ENCODE results near the gene GABARAPL2. TPM values are rescaled to one million over a fixed set of nuclear protein-coding genes. Genes with fewer than 3 reads are reported as not detected.

The GABARAPL2 gene
- polyA plus RNA-seq, 2 of the 4 experiments (the other 2 are of a cell fraction), result 80.6 to 107 TPM

DNA sequence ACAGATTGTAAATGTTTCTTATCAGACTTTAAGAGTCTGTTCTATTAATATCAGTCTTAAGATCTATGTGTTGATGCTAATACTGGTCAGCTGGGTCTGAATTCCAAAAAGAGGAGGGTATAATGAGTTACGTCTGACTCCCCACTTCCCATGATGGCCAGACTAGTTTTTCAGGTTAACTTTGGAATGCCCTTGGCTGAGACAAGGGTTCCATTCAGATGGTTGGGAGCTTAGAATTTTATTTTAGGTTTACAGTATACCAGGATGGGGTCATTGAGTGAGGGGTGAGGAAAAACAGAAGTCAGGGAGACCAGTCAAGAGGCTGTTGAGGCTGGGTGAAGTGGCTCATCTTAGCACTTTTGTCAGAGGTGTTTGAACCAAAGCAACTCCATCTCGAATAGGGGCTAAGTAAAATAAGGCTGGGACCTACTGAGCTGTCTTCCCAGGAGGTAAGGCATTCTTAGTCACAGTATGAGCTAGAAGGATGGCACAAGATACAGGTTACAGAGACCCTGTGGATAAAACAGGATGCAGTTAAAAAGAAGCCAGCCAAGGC lies 7.3 kb upstream of the GABARAPL2 start:
- Histone ChIP-seq H3K27ac (no peak overlapping the region), H3K4me3 (no peak overlapping the region), H3K4me1 (peaks cover 13% of the 10 kb centered on the region; the same call in 2 of the 3 replicates), H3K9me3 (no peaks in the 10 kb centered on the region), H3K4me2 (no peak overlapping the region)
- ATAC-seq (no peak), DNase-seq (ENCODE audit: low read depth in 1 of 2, low spot score in 1 of 2) (no peak), FAIRE-seq (no peak)
- POLR2A ChIA-PET, result no interaction called here
- TF ChIP-seq NFE2L2 (conservative IDR thresholded peaks at IDR 0.05; ENCODE audit: low read length) (no peak), RFX5 (IDR thresholded peaks at IDR 0.05) (no peak), KDM1A (IDR thresholded peaks at IDR 0.05; ENCODE audit: low read depth) (no peak), SREBF2 (IDR thresholded peaks at IDR 0.05) (no peak), RAD21 (conservative IDR thresholded peaks at IDR 0.05 in 1 of 2, IDR thresholded peaks at IDR 0.05 in 1 of 2) (no peak), GATA3 (IDR thresholded peaks at IDR 0.05; ENCODE audit: borderline replicate concordance) (no peak), CBX2 (IDR thresholded peaks at IDR 0.05; ENCODE audit: borderline replicate concordance, low read depth) (no peak), RARB (CRISPR knock-in tag; IDR thresholded peaks at IDR 0.05) (no peak), CHD4 (IDR thresholded peaks at IDR 0.05; ENCODE audit: borderline replicate concordance) (no peak), HOXB13 (CRISPR knock-in tag; IDR thresholded peaks at IDR 0.05; ENCODE audit: low read depth) (no peak), NR3C1 (IDR thresholded peaks at IDR 0.05) (no peak), SMC3 (IDR thresholded peaks at IDR 0.05) (no peak), MAZ (IDR thresholded peaks at IDR 0.05; ENCODE audit: borderline replicate concordance, low read depth, low read length) (no peak), HOXA7 (CRISPR knock-in tag; IDR thresholded peaks at IDR 0.05) (no peak), CEBPB (IDR thresholded peaks at IDR 0.05) (no peak)
- TF ChIP-seq, protein P1, sequence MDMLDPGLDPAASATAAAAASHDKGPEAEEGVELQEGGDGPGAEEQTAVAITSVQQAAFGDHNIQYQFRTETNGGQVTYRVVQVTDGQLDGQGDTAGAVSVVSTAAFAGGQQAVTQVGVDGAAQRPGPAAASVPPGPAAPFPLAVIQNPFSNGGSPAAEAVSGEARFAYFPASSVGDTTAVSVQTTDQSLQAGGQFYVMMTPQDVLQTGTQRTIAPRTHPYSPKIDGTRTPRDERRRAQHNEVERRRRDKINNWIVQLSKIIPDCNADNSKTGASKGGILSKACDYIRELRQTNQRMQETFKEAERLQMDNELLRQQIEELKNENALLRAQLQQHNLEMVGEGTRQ (IDR thresholded peaks at IDR 0.05), result no peak
- TF ChIP-seq, protein P2, sequence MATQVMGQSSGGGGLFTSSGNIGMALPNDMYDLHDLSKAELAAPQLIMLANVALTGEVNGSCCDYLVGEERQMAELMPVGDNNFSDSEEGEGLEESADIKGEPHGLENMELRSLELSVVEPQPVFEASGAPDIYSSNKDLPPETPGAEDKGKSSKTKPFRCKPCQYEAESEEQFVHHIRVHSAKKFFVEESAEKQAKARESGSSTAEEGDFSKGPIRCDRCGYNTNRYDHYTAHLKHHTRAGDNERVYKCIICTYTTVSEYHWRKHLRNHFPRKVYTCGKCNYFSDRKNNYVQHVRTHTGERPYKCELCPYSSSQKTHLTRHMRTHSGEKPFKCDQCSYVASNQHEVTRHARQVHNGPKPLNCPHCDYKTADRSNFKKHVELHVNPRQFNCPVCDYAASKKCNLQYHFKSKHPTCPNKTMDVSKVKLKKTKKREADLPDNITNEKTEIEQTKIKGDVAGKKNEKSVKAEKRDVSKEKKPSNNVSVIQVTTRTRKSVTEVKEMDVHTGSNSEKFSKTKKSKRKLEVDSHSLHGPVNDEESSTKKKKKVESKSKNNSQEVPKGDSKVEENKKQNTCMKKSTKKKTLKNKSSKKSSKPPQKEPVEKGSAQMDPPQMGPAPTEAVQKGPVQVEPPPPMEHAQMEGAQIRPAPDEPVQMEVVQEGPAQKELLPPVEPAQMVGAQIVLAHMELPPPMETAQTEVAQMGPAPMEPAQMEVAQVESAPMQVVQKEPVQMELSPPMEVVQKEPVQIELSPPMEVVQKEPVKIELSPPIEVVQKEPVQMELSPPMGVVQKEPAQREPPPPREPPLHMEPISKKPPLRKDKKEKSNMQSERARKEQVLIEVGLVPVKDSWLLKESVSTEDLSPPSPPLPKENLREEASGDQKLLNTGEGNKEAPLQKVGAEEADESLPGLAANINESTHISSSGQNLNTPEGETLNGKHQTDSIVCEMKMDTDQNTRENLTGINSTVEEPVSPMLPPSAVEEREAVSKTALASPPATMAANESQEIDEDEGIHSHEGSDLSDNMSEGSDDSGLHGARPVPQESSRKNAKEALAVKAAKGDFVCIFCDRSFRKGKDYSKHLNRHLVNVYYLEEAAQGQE (IDR thresholded peaks at IDR 0.05), result no peak
- TF ChIP-seq, protein P3, sequence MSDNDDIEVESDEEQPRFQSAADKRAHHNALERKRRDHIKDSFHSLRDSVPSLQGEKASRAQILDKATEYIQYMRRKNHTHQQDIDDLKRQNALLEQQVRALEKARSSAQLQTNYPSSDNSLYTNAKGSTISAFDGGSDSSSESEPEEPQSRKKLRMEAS (IDR thresholded peaks at IDR 0.05), result no peak
- TF ChIP-seq, protein P4, sequence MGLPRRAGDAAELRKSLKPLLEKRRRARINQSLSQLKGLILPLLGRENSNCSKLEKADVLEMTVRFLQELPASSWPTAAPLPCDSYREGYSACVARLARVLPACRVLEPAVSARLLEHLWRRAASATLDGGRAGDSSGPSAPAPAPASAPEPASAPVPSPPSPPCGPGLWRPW (IDR thresholded peaks at IDR 0.05), result no peak
- CTCF ChIA-PET, result interaction anchor here (0.9 to 1.0 kb wide), 2 partner anchors 95 to 102 kb away, joined by 3 to 4 read pairs; no protein-coding TSS in a partner anchor
- 44% methylated on average over 2 of the region's 2 CpGs for WGBS (ENCODE audit: missing lambda C conversion rate)

DNA sequence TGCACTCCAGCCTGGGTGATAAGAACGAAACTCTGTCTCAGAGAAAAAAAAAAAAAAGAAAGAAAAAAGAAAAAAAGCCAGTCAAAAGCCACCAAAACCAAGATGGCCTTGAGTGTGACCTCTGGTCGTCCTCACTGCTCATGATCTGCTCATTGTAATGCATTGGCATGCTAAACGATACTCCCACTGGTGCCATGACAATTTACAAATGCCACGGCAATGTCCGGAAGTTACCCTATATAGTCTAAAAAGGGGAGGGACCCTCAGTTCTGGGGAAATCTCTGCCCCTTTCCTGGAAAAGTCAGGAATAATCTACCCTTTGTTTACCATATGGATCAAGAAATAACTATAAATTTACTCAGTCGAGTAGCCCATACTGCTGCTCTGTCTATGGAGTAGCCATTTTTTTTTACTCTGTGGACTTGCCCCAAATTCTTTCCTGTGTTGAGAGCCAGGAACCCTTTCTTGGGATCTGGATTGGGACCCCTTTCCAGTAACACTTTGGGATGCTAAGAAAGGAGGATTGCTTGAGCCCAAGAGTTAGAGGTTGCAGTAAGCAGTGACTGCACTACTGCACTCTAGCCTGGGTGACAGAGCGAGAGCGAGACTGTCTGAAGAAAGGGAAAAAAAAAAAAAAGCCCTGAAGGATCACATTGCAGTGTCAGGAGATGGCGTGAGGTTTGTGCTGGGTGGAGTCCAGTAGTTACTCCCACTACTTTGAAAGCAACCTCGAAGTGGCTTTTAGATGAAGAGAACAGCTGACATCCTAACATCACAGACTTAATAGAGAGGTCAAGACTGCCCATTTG lies 6.4 kb upstream of the GABARAPL2 start:
- no peak for ATAC-seq
- no peak for DNase-seq (ENCODE audit: low read depth in 1 of 2, low spot score in 1 of 2)
- peaks cover 7% of the 10 kb centered on the region; the same call in 2 of the 3 replicates for H3K4me1 ChIP-seq
- no peaks in the 10 kb centered on the region for H3K9me3 ChIP-seq
- no peak overlapping the region for H3K4me2 ChIP-seq
- whole genome bisulfite sequencing (ENCODE audit: missing lambda C conversion rate), result 49% methylated on average over 10 of the region's 10 CpGs
- no peak overlapping the region for H3K4me3 ChIP-seq
- no peak for TF ChIP-seq SREBF2 (IDR thresholded peaks at IDR 0.05)
- TF ChIP-seq EHMT2 (IDR thresholded peaks at IDR 0.05; ENCODE audit: low read depth), result no peak
- TF ChIP-seq, protein P1 (IDR thresholded peaks at IDR 0.05), result no peak
- TF ChIP-seq, protein P5, sequence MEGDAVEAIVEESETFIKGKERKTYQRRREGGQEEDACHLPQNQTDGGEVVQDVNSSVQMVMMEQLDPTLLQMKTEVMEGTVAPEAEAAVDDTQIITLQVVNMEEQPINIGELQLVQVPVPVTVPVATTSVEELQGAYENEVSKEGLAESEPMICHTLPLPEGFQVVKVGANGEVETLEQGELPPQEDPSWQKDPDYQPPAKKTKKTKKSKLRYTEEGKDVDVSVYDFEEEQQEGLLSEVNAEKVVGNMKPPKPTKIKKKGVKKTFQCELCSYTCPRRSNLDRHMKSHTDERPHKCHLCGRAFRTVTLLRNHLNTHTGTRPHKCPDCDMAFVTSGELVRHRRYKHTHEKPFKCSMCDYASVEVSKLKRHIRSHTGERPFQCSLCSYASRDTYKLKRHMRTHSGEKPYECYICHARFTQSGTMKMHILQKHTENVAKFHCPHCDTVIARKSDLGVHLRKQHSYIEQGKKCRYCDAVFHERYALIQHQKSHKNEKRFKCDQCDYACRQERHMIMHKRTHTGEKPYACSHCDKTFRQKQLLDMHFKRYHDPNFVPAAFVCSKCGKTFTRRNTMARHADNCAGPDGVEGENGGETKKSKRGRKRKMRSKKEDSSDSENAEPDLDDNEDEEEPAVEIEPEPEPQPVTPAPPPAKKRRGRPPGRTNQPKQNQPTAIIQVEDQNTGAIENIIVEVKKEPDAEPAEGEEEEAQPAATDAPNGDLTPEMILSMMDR (IDR thresholded peaks at IDR 0.05), result no peak
- TF ChIP-seq ZNF302 (CRISPR knock-in tag; IDR thresholded peaks at IDR 0.05), result no peak
- TF ChIP-seq MAZ (IDR thresholded peaks at IDR 0.05; ENCODE audit: borderline replicate concordance, low read depth, low read length), result no peak
- no peak for TF ChIP-seq ZFP36 (IDR thresholded peaks at IDR 0.05; ENCODE audit: borderline replicate concordance, partially characterized antibody)
- TF ChIP-seq, protein P6, sequence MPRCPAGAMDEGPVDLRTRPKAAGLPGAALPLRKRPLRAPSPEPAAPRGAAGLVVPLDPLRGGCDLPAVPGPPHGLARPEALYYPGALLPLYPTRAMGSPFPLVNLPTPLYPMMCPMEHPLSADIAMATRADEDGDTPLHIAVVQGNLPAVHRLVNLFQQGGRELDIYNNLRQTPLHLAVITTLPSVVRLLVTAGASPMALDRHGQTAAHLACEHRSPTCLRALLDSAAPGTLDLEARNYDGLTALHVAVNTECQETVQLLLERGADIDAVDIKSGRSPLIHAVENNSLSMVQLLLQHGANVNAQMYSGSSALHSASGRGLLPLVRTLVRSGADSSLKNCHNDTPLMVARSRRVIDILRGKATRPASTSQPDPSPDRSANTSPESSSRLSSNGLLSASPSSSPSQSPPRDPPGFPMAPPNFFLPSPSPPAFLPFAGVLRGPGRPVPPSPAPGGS (IDR thresholded peaks at IDR 0.05), result no peak
- no peak overlapping the region for H3K27ac ChIP-seq
- POLR2A ChIA-PET, result no interaction called here
- CTCF ChIA-PET, result interaction anchor here (1.0 kb wide), 2 partner anchors 9 to 96 kb away, joined by 3 read pairs; no protein-coding TSS in a partner anchor
- FAIRE-seq, result no peak
